KOPT-K1 (cell line): ENCODE results near the gene PRSS1.
"Not testable (repeated sequence)": the region's sequence is repeated elsewhere in the genome, so short reads cannot be mapped to it uniquely, and the experiment has no call there.

Experiments used
- H3K27ac ChIP-seq: fragments of 200-600 bp; sonication (generic); 2 replicates; pipeline ENCODE4 v1.5.1; 2016; ENCODE audit warnings: antibody characterized with exemption, mild to moderate bottlenecking, low read depth, low read length; ENCODE audit not compliant: poor library complexity, severe bottlenecking
- H3K36me3 ChIP-seq: fragments of 200-600 bp; sonication (generic); 2 replicates; pipeline ENCODE4 v1.5.1; 2017; ENCODE audit warnings: antibody characterized with exemption, mild to moderate bottlenecking, low read length, moderate library complexity; ENCODE audit not compliant: insufficient read depth
- H3K9me3 ChIP-seq: fragments of 200-600 bp; sonication (generic); 2 replicates; pipeline ENCODE4 v1.5.1; 2017; ENCODE audit warnings: antibody characterized with exemption, low read length, mild to moderate bottlenecking; ENCODE audit not compliant: insufficient read depth, poor library complexity, severe bottlenecking

PRSS1 gene

DNA sequence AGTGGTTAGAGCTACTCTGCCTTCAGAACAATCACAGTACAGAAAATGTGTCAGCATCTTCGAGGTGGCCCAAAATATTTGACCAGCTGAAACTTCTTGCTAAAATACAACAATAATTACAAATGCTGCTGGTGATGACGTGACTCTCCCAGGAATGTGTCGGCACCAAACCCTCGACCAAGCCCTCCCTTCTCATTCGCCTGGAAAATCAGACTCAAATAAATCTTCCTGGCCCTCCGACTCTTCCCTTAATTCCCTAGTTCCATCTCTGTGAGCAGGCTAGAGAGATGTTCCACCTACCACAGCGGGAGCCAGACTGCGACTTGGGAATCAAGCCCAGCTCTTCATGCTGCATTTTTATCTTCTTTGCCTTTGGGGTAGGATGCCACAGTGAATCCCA, 25.6 kb downstream of the PRSS1 start:
- no peaks in the 10 kb centered on the region for H3K9me3 ChIP-seq
- no peaks in the 10 kb centered on the region for H3K36me3 ChIP-seq
- no peak overlapping the region for H3K27ac ChIP-seq

DNA sequence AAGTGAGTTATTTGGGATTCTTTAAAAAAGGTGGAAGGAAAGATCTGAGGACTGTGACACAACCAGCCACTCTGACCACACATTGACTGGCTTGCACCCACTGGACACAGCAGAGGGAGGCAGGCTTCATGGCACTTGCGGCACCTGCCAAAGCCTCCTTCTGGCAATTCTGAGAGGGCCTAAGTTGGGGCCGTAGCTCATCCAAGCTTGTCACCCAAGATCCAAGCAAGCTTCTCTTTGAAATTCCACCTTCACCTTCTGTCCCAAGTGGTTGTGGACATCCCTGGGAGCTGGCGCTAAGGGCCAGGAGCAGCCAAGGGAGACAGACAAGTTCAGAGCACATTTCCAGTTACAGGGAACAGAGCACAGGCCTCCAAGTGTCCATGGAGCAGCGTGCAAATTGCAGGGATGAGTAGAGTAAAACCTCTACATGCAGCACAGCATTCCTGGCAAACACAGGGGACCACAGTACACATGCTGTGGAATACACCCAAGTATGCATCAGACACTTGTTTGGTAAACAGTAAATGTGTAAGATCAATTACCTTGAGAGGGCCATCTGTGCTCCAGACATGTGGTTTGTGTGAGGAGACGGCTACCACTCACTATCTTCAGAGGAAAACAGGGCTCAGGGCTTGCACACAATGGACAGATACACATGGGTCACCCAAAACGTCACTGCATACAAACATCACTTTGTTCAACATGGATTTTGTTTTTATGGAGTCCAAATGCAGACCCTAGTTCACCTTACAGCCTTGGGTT, 26.3 kb downstream of the PRSS1 start:
- H3K27ac ChIP-seq, H3K9me3 ChIP-seq, H3K36me3 ChIP-seq: not testable (repeated sequence)

DNA sequence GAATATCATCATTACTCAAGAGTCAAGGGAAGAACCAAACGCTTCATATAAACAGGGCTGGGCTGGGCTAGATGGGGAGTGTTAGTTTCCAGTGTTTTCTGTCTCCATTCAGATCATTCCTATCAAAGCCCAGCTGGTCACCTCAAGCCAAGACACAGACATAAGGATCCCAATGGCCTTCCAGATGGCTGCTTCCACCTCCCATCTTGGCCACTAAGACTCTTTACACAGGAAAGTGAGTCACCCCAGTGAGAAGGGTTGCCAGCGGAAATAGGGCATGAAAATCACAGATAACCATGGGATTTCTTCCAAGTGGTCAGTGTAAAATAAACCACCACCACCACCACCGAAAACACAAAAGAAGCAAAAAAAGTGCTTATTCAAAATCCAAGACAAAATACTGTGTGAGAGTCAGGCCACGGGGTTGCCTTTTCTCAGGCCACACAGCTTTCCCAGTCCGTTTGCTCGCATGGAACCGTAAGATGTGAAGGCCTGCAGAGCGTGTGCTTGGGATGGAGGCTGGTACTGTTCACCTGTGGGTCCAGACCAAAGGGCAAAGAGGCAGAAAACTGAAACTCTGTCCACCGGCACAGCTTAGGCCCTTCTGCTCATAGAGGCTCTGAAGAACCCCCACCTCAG, 27.1 kb downstream of the PRSS1 start:
- Histone ChIP-seq H3K9me3 (no peaks in the 10 kb centered on the region), H3K27ac (no peak overlapping the region), H3K36me3 (no peaks in the 10 kb centered on the region)

DNA sequence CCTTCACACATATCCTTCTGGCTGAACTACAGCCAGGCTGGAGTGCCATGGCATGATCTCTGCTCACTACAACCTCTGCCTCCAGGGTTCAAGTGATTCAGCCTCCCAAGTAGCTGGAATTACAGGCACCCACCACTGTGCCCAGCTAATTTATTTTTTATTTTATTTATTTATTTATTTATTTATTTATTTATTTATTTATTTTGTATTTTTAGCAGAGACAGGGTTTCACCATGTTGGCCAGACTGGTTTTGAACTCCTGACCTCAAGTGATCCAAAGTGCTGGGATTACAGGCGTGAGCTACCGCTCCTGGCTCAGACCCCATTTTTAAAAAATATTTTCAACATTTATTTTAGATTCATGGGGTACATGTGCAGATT, 27.6 kb downstream of the PRSS1 start:
- H3K36me3 ChIP-seq, H3K27ac ChIP-seq, H3K9me3 ChIP-seq: not testable (repeated sequence)

DNA sequence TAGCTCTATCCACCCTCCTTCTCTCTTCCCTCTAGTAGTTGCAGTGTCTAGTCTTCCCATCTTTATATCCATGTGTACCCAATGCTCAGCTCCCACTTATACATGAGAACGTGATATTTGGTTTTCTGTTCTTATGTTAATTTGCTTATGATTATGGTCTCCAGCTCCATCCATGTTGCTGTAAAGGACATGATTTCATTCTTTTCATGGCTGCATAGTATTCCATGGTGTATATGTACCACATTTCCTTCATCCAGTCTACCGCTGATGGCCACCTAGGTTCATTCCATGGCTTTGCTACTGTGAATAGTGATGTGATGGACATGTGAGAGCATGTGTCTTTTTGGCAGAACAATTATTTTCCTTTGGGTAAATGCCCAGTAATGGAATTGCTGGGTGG, 28.0 kb downstream of the PRSS1 start:
- Histone ChIP-seq H3K27ac (no peak overlapping the region), H3K9me3 (no peaks in the 10 kb centered on the region), H3K36me3 (no peaks in the 10 kb centered on the region)

DNA sequence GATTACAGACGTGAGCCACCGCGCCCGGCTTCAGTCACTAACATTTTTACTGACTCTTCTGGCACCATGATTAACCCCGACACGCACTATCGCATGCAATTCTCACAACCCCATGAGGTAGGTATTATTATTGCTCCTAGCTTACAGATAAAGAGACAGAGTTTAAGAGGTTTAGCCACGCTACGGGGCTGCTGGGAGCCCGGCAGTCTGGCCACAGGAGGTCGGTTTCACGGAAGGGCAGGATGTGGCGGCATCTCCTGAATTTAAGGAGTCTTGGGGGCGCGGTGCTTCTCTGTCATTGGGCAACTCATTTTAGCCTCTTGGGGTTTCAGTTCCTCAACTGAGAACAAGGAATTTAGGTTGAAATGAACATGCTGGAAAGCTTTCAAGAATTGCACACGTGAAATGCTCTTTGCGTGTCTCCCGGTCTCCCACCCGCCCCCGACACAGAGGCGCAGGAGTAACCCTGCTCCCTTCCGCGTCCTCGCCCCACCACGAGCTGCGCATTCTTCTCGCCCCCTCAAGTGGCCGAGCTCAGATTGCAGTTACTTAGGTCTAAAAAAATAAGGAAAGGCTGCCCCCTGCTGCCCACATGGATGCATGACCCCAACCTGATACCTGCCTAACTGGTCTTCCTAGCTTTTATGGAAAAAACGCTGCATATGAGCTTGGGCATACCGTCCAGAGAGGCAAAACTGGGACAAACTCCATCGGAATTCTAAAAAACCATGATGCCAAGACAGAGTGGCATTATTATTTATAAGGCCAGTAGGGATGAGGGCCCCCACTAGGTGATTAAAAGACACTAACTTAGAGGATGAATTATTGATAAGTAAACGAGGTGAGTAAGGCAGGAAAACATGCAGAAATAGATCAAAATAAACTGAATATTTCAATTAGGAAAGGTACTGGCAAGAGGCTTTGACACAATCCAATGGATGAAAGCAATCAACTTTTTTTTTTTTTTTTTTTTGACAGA, 33.9 kb downstream of the PRSS1 start:
- Histone ChIP-seq H3K36me3 (peaks cover 14% of the 10 kb centered on the region), H3K27ac (no peak overlapping the region), H3K9me3 (peaks cover 9% of the 10 kb centered on the region)

DNA sequence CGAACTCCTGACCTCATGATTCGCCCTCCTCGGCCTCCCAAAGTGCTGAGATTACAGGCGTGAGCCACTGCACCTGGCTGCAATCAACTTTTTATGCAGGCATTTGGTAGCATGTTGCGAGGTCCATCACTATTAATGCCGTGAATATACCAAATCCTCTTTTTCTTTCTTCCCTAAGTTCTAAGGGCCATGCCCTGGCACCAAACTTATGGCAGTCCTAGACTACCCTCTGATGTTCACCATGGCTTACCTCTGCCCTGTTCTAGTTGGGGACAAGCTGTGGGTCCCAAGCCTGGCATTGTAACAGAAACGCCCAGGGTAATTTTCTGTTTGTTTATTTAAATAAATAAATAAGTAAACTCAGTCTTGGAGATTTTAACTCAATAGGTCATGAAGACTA, 34.8 kb downstream of the PRSS1 start:
- peaks cover 23% of the 10 kb centered on the region for H3K36me3 ChIP-seq
- no peak overlapping the region for H3K27ac ChIP-seq
- H3K9me3 ChIP-seq, result peaks cover 12% of the 10 kb centered on the region

DNA sequence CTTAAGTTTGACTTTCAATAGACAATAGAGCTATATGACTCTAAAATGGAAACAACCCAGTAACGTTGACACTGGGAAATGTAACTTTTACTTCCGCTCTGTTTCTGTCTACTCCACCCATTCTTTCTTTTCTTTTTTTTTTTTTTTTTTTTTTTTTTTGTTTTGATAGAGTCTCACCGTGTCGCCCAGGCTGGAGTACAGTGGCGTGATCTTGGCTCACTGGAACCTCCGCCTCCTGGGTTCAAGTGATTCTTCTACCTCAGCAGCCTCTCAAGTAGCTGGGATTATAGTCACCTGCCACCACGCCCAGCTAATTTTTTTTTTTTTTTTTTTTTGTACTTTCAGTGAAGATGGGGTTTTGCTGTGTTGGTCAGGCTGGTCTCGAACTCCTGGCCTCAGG, 35.4 kb downstream of the PRSS1 start:
- H3K9me3 ChIP-seq, result peaks cover 12% of the 10 kb centered on the region
- H3K36me3 ChIP-seq, result peaks cover 29% of the 10 kb centered on the region
- no peak overlapping the region for H3K27ac ChIP-seq

DNA sequence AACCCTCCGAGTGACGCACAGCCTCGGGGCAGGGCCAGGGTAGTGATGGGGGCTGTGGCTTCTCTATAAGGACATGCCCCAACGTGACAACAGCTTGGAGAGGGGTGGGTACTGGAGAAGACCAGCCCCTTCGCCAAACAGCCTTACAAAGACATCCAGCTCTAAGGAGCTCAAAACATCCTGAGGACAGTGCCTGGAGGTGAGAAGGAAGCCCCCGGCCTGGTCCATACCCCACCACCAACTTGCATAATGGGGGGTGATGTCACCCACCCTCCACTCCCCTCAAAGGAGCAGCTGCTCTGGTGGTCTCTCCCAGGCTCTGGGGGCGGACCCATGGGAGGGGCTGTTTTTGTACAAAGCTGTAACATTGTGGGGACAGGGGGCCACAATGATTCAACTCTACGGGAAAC, 36.6 kb downstream of the PRSS1 start:
- Histone ChIP-seq H3K27ac (no peak overlapping the region), H3K36me3 (peaks cover 41% of the 10 kb centered on the region), H3K9me3 (peaks cover 12% of the 10 kb centered on the region)

DNA sequence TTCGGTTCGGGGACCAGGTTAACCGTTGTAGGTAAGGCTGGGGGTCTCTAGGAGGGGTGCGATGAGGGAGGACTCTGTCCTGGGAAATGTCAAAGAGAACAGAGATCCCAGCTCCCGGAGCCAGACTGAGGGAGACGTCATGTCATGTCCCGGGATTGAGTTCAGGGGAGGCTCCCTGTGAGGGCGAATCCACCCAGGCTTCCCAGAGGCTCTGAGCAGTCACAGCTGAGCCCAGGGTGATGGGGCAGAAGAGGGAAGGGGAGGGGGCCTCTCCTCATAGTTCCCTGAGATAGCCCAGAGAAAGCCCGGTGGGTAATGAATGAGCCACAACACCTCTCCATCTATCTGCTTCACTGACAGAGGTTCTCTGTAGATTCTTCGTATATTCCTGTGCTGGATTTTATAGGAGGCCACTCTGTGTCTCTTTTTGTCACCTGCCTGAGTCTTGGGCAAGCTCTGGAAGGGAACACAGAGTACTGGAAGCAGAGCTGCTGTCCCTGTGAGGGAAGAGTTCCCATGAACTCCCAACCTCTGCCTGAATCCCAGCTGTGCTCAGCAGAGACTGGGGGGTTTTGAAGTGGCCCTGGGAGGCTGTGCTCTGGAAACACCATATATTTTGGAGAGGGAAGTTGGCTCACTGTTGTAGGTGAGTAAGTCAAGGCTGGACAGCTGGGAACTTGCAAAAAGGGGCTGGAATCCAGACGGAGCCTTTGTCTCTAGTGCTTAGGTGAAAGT, 37.9 kb downstream of the PRSS1 start:
- H3K27ac ChIP-seq, result peak overlapping the region; percentile 100
- H3K9me3 ChIP-seq, result peaks cover 12% of the 10 kb centered on the region
- peaks cover 54% of the 10 kb centered on the region for H3K36me3 ChIP-seq

DNA sequence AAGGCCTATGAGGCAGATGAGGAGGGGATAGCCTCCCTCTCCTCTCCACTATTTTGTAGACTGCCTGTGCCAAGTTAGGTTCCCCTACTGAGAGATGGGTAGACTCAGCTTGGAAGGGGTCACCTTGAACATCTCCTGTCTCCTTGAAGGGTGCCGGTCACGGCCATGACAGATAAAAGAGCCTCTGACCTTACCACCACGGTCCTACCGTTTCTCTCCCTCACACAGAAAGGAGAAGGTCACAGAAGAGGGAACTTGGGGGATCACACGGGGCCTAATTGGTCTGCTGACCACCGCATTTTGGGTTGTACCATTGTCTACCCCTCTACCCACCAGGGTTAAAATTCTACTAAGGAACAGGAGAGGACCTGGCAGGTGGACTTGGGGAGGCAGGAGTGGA, 38.5 kb downstream of the PRSS1 start:
- Histone ChIP-seq H3K36me3 (peaks cover 60% of the 10 kb centered on the region), H3K9me3 (peaks cover 12% of the 10 kb centered on the region), H3K27ac (peak overlapping the region; percentile 100)

DNA sequence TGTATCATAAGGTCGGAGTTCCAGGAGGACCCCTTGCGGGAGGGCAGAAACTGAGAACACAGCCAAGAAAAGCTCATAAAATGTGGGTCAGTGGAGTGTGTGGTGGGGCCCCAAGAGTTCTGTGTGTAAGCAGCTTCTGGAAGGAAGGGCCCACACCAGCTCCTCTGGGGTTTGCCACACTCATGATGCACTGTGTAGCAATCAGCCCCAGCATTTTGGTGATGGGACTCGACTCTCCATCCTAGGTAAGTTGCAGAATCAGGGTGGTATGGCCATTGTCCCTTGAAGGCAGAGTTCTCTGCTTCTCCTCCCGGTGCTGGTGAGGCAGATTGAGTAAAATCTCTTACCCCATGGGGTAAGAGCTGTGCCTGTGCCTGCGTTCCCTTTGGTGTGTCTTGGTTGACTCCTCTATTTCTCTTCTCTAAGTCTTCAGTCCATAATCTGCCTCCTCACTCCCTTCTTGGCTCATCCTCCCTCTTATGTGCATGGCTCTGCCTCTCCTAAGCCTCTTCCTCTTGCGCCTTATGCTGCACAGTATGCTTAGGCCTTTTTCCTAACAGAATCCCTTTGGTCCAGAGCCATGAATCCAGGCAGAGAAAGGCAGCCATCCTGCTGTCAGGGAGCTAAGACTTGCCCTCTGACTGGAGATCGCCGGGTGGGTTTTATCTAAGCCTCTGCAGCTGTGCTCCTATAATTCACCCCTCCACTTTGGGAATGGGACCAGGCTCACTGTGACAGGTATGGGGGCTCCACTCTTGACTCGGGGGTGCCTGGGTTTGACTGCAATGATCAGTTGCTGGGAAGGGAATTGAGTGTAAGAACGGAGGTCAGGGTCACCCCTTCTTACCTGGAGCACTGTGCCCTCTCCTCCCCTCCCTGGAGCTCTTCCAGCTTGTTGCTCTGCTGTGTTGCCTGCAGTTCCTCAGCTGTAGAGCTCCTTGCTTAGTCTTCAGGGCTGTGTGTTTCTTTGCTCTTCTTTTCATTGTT, 39.3 kb downstream of the PRSS1 start:
- H3K27ac ChIP-seq, result peak overlapping the region; percentile 100
- peaks cover 12% of the 10 kb centered on the region for H3K9me3 ChIP-seq
- H3K36me3 ChIP-seq, result peaks cover 68% of the 10 kb centered on the region

DNA sequence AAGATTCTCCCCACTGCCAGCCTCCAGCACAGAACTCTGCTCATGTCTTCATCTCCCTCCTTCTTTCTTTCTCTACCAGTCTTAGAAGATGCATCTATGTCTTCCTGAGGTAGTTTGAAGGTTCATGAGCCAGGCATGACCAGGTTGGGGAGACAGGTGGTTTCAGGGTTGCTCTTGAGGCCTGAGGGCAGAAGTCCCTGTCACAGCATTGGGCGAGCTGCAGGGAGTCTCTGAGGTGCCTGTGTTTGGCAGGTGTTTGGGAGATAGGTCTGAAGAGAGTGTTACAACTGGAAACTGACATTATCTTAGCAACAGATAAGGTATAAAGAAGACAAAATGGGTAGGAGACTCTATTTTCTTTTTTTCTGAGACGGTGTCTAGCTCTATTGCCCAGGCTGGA, 40.2 kb downstream of the PRSS1 start:
- H3K9me3 ChIP-seq, result peaks cover 12% of the 10 kb centered on the region
- H3K36me3 ChIP-seq, result peaks cover 73% of the 10 kb centered on the region
- H3K27ac ChIP-seq, result peak overlapping the region; percentile 100

DNA sequence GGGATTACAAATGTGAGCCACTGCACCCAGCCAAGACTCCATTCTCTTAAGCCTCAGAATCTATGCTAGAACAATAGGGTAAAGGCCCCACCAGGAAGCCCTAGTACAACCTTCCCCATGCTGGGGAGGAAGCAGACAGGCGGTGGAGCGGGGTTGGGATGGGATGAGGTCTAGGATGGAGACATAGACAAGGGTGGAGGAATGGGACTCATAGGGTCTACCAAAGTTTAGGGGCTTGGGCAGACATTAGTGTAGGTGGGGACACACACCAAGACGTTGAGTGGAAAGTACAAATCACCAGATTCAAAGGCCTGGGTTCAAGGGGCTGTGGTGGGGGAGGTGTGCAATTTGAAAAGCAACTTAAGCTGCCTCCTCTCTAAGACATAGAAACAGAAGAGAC, 40.8 kb downstream of the PRSS1 start:
- peaks cover 73% of the 10 kb centered on the region for H3K36me3 ChIP-seq
- peak overlapping the region; percentile 100 for H3K27ac ChIP-seq
- H3K9me3 ChIP-seq, result peaks cover 12% of the 10 kb centered on the region
